K562 (cell line): ENCODE results near the gene ZNF169. TPM values are rescaled to one million over a fixed set of nuclear protein-coding genes. Genes with fewer than 3 reads are reported as not detected.

Experiments used
- CHD1 ChIP-seq: fragments of 200-600 bp; sonication (generic); IDR thresholded peaks from one replicate; pipeline ENCODE4 v1.6.1; 2012; ENCODE audit warnings: mild to moderate bottlenecking, moderate library complexity, low read length, inconsistent platforms
- JUND ChIP-seq, 2 experiments: IDR thresholded peaks; 2 replicates in 1 of 2; 3 replicates in 1 of 2; pipeline ENCODE4 v1.6.1; 2011; ENCODE audit warnings: borderline replicate concordance in 2 of 2, low read depth in 2 of 2, low read length in 2 of 2, improper control_type of control experiment in 1 of 2, missing biosample characterization in 1 of 2, missing genetic modification characterization in 1 of 2, missing genetic modification reagents in 1 of 2
- RFX7 ChIP-seq: fragments of 250-450 bp; sonication (Bioruptor Pico); IDR thresholded peaks from 2 replicates; pipeline ENCODE4 v1.5.1; 2021; ENCODE audit warnings: mild to moderate bottlenecking
- polyA plus RNA-seq, 8 experiments: library from polyadenylated mRNA; depleted of rRNA in 4 of 8; stranded (reverse) in 5 of 8; unstranded in 3 of 8; fragments of >200 nt; fragmentation: Nextera tagmentation in 2 of 8; fragmentation: Illumina TruSeq in 1 of 8; extraction: Ambion mirVana in 2 of 8; extraction: Trizol in 1 of 8; gene quantifications; 2 replicates each; pipeline versions ENCODE4 v1.2.1 to v1.2.3, GENCODE V29; 2011 to 2014; ENCODE audit warnings: inconsistent platforms in 1 of 8, missing spikeins in 1 of 8
- total RNA-seq, 7 experiments: library from RNA; depleted of rRNA in 6 of 7; stranded (reverse); fragments of >200 nt in 6 of 7; fragmentation: Illumina TruSeq in 2 of 7; extraction: Trizol in 2 of 7; gene quantifications; 2 replicates each; pipeline versions ENCODE4 v1.2.1 to v1.2.3, GENCODE V29; 2011 to 2021; ENCODE audit warnings: low replicate concordance in 1 of 7
- TF ChIP-seq, protein P1 (sequence below), 2 experiments: fragments of 450-650 bp; IDR thresholded peaks; 2 replicates each; pipeline ENCODE4 v1.6.1; 2016; ENCODE audit warnings: mild to moderate bottlenecking in 2 of 2, borderline replicate concordance in 1 of 2, low read depth in 1 of 2, moderate library complexity in 1 of 2
- TF ChIP-seq, protein P2 (sequence below): fragments of 450-650 bp; formaldehyde crosslinking; IDR thresholded peaks from 2 replicates; pipeline ENCODE4 v1.4.0; 2020; ENCODE audit warnings: mild to moderate bottlenecking
- TF ChIP-seq, protein P3 (sequence below): fragments of 250-450 bp; sonication (Bioruptor Pico); IDR thresholded peaks from 2 replicates; pipeline ENCODE4 v1.8.0; 2021; ENCODE audit warnings: borderline replicate concordance, mild to moderate bottlenecking, moderate library complexity; ENCODE audit not compliant: poor library complexity, severe bottlenecking
- TF ChIP-seq, protein P4 (sequence below): sonication (generic); formaldehyde crosslinking; IDR thresholded peaks from 2 replicates; pipeline ENCODE4 v1.8.0; 2022; ENCODE audit warnings: mild to moderate bottlenecking, missing genetic modification reagents
- TF ChIP-seq, protein P5 (sequence below): fragments of 450-650 bp; IDR thresholded peaks from 2 replicates; pipeline ENCODE4 v1.6.1; 2016; ENCODE audit warnings: mild to moderate bottlenecking

ZNF169 gene
- total and polyA plus RNA-seq, 9 of the 15 experiments (the other 6 are each of a cell fraction or from before 2014, with no cell fraction given), result 2.0 to 16.2 (median 5.6) TPM

DNA sequence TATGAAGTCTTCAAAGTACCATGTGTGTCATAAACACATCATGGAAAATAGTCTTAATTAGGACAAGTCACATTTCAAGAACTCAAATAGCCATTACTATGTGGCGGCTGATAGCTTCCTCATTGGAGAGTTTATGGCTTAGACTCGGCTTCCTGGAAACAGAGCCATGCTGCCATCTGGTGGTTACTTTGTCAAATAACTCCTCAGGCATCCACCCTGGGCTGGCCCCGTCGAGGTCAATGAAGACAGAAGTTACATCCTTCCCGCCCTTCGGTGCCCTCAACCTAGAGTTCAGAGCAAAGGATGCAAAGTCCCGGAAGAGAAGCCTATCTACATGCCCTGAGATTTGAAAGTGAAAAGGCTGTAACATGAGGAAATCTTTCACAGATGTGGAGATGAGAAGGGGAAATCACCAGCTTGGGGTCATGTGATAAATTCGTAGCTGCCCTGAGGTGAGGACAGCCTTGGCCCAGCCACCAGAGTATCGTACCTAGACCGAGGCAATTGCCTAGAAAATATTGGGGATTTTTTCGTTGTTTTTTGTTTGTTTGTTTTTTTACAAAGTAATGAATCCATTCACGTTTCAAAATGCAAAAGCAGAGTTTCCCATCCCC, 45.5 kb upstream of the ZNF169 start (continued):
- TF ChIP-seq, protein P1, sequence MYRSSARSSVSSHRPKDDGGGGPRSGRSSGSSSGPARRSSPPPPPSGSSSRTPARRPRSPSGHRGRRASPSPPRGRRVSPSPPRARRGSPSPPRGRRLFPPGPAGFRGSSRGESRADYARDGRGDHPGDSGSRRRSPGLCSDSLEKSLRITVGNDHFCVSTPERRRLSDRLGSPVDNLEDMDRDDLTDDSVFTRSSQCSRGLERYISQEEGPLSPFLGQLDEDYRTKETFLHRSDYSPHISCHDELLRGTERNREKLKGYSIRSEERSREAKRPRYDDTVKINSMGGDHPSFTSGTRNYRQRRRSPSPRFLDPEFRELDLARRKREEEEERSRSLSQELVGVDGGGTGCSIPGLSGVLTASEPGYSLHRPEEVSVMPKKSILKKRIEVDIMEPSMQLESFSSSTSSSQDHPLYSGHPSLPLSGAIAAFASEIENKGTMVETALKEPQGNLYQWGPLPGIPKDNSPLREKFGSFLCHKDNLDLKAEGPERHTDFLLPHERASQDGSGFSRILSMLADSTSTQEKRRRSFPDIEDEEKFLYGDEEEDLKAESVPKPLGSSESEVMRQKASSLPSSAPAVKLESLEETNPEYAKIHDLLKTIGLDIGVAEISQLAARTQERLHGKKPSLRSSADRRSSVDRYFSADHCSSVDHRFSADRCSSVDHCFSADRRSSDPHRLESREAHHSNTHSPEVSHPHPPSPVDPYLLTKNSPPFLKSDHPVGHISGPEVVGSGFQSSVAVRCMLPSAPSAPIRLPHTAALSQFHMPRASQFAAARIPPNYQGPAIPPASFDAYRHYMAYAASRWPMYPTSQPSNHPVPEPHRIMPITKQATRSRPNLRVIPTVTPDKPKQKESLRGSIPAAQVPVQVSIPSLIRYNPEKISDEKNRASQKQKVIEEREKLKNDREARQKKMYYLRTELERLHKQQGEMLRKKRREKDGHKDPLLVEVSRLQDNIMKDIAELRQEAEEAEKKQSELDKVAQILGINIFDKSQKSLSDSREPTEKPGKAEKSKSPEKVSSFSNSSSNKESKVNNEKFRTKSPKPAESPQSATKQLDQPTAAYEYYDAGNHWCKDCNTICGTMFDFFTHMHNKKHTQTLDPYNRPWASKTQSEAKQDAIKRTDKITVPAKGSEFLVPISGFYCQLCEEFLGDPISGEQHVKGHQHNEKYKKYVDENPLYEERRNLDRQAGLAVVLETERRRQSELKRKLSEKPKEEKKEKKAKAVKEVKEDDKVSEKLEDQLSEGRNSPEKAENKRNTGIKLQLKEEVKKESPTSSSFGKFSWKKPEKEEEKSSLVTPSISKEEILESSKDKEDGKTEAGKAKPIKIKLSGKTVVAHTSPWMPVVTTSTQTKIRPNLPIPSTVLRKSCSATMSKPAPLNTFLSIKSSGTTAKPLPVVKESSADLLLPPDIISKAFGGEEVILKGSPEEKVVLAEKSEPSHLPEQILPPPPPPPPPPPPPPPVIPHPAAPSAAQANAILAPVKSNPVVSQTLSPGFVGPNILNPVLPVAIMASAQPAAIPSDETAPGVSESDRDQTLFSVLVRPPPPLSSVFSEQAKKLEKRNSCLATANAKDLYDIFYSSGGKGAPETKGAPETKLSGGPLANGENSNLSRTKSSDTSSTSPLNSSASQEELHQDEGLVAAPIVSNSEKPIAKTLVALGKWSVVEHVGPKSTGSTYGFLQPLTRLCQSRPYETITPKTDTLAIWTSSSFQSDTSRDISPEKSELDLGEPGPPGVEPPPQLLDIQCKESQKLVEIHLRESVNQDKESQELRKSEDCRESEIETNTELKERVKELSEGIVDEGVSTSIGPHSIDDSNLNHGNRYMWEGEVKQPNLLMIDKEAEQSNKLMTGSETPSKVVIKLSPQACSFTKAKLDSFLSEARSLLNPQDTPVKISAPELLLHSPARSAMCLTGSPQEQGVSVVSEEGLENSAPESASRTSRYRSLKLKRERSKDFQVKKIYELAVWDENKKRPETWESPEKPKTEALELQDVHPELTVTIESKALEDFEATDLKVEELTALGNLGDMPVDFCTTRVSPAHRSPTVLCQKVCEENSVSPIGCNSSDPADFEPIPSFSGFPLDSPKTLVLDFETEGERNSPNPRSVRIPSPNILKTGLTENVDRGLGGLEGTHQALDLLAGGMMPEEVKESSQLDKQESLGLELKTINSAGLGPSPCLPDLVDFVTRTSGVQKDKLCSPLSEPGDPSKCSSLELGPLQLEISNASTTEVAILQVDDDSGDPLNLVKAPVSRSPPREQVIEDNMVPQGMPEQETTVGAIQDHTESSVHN (IDR thresholded peaks at IDR 0.05; ENCODE audit: borderline replicate concordance in 1 of 2, low read depth in 1 of 2), result no peak
- TF ChIP-seq JUND (IDR thresholded peaks at IDR 0.05; ENCODE audit: borderline replicate concordance, low read depth, low read length) (peak; percentile 36; the same call in 1 of the 2 replicates), JUND (tag; IDR thresholded peaks at IDR 0.05; ENCODE audit: borderline replicate concordance, low read depth, low read length) (no peak; the same call in 2 of the 3 replicates), RFX7 (CRISPR knock-in tag) (no peak), CHD1 (no peak)
- TF ChIP-seq, protein P2, sequence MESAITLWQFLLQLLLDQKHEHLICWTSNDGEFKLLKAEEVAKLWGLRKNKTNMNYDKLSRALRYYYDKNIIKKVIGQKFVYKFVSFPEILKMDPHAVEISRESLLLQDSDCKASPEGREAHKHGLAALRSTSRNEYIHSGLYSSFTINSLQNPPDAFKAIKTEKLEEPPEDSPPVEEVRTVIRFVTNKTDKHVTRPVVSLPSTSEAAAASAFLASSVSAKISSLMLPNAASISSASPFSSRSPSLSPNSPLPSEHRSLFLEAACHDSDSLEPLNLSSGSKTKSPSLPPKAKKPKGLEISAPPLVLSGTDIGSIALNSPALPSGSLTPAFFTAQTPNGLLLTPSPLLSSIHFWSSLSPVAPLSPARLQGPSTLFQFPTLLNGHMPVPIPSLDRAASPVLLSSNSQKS (CRISPR knock-in tag), result no peak
- TF ChIP-seq, protein P3, sequence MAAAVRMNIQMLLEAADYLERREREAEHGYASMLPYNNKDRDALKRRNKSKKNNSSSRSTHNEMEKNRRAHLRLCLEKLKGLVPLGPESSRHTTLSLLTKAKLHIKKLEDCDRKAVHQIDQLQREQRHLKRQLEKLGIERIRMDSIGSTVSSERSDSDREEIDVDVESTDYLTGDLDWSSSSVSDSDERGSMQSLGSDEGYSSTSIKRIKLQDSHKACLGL (CRISPR knock-in tag), result no peak
- TF ChIP-seq, protein P4, sequence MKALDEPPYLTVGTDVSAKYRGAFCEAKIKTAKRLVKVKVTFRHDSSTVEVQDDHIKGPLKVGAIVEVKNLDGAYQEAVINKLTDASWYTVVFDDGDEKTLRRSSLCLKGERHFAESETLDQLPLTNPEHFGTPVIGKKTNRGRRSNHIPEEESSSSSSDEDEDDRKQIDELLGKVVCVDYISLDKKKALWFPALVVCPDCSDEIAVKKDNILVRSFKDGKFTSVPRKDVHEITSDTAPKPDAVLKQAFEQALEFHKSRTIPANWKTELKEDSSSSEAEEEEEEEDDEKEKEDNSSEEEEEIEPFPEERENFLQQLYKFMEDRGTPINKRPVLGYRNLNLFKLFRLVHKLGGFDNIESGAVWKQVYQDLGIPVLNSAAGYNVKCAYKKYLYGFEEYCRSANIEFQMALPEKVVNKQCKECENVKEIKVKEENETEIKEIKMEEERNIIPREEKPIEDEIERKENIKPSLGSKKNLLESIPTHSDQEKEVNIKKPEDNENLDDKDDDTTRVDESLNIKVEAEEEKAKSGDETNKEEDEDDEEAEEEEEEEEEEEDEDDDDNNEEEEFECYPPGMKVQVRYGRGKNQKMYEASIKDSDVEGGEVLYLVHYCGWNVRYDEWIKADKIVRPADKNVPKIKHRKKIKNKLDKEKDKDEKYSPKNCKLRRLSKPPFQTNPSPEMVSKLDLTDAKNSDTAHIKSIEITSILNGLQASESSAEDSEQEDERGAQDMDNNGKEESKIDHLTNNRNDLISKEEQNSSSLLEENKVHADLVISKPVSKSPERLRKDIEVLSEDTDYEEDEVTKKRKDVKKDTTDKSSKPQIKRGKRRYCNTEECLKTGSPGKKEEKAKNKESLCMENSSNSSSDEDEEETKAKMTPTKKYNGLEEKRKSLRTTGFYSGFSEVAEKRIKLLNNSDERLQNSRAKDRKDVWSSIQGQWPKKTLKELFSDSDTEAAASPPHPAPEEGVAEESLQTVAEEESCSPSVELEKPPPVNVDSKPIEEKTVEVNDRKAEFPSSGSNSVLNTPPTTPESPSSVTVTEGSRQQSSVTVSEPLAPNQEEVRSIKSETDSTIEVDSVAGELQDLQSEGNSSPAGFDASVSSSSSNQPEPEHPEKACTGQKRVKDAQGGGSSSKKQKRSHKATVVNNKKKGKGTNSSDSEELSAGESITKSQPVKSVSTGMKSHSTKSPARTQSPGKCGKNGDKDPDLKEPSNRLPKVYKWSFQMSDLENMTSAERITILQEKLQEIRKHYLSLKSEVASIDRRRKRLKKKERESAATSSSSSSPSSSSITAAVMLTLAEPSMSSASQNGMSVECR (CRISPR knock-in tag), result no peak
- TF ChIP-seq, protein P5, sequence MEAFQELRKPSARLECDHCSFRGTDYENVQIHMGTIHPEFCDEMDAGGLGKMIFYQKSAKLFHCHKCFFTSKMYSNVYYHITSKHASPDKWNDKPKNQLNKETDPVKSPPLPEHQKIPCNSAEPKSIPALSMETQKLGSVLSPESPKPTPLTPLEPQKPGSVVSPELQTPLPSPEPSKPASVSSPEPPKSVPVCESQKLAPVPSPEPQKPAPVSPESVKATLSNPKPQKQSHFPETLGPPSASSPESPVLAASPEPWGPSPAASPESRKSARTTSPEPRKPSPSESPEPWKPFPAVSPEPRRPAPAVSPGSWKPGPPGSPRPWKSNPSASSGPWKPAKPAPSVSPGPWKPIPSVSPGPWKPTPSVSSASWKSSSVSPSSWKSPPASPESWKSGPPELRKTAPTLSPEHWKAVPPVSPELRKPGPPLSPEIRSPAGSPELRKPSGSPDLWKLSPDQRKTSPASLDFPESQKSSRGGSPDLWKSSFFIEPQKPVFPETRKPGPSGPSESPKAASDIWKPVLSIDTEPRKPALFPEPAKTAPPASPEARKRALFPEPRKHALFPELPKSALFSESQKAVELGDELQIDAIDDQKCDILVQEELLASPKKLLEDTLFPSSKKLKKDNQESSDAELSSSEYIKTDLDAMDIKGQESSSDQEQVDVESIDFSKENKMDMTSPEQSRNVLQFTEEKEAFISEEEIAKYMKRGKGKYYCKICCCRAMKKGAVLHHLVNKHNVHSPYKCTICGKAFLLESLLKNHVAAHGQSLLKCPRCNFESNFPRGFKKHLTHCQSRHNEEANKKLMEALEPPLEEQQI, result 0 out of 2 replicates have a peak, but pooled peaks have one; percentile 31
